ENCODE results near the gene NME5.
A peak's percentile ranks its signal among the peaks of the same experiment; 100 is the strongest.

Gene NME5

DNA sequence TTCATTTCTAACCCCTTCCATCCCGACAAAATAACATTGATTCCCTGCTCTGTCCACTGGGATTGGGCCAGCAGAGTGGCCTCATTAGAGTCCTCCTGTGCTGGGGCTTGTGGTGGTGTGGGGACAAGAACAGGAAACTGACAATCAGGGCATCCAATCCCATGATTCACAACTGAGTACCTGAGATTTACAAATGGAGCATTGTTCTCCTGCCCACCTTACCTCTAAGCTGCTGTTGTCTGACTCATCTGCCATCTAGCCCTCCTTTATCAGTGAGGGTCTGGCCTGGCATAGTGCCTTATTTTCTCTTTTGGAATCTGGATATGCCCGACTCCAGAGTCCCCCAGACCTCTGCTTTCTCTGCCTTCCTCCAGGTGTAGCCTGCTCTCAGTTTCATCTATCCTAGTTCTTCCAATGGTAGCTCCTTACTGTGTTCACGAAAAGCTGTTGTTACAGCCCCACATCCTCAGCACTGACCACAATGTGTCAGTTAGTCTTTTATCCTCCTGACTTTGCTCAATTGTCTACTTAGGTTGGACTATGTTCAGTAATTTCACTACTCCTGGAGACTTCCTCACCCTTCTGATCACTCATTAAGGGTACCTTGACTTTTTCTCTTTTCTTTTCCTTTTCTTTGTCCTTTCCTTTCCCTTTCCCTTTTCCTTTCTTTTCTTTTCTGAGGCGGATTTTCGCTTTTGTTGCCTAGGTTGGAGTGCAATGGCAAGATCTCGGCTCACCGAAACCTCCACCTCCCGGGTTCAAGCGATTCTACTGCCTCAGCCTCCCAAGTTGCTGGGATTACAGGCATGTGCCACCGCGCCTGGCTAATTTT is 42.0 kb downstream of the NME5 start:
- Mint-ChIP-seq H3K9me3 (peaks cover 2% of the 10 kb centered on the region), H3K27me3 (ENCODE audit: low read depth) (peaks cover 11% of the 10 kb centered on the region), H3K4me1 (peaks cover 19% of the 10 kb centered on the region), H3K36me3 (ENCODE audit: low read depth) (no peaks in the 10 kb centered on the region), H3K4me3 (no peak overlapping the region), H3K27ac (no peak overlapping the region)
- TF ChIP-seq, protein P1, sequence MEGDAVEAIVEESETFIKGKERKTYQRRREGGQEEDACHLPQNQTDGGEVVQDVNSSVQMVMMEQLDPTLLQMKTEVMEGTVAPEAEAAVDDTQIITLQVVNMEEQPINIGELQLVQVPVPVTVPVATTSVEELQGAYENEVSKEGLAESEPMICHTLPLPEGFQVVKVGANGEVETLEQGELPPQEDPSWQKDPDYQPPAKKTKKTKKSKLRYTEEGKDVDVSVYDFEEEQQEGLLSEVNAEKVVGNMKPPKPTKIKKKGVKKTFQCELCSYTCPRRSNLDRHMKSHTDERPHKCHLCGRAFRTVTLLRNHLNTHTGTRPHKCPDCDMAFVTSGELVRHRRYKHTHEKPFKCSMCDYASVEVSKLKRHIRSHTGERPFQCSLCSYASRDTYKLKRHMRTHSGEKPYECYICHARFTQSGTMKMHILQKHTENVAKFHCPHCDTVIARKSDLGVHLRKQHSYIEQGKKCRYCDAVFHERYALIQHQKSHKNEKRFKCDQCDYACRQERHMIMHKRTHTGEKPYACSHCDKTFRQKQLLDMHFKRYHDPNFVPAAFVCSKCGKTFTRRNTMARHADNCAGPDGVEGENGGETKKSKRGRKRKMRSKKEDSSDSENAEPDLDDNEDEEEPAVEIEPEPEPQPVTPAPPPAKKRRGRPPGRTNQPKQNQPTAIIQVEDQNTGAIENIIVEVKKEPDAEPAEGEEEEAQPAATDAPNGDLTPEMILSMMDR (IDR thresholded peaks at IDR 0.05; ENCODE audit: unreplicated experiment in 3 of 3): no peak

DNA sequence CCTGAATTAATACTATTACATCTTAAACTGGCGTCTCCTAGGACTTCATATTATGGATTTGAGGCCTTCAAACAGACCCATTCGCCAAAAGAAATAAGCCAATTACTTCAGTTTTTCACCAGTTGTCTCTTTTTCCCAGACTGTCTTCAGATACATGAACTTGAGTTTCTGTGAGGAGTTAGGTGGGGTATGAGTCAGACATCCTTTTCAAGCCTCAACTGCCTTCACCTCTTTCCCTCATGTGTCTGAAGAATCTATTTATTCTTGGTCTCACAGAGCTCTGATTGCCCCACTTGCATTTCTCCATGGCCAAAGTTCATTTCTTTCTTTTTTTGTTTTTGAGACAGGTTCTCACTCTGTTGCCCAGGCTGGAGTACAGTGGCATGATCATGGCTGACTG is 42.9 kb downstream of the NME5 start:
- H3K4me1 Mint-ChIP-seq: peaks cover 19% of the 10 kb centered on the region
- H3K9me3 Mint-ChIP-seq: peaks cover 2% of the 10 kb centered on the region
- H3K4me3 Mint-ChIP-seq: no peak overlapping the region
- H3K27ac Mint-ChIP-seq: no peak overlapping the region
- peaks cover 6% of the 10 kb centered on the region for H3K27me3 Mint-ChIP-seq (ENCODE audit: low read depth)
- H3K36me3 Mint-ChIP-seq (ENCODE audit: low read depth): no peaks in the 10 kb centered on the region
- TF ChIP-seq, protein P1 (IDR thresholded peaks at IDR 0.05; ENCODE audit: unreplicated experiment in 3 of 3): no peak

DNA sequence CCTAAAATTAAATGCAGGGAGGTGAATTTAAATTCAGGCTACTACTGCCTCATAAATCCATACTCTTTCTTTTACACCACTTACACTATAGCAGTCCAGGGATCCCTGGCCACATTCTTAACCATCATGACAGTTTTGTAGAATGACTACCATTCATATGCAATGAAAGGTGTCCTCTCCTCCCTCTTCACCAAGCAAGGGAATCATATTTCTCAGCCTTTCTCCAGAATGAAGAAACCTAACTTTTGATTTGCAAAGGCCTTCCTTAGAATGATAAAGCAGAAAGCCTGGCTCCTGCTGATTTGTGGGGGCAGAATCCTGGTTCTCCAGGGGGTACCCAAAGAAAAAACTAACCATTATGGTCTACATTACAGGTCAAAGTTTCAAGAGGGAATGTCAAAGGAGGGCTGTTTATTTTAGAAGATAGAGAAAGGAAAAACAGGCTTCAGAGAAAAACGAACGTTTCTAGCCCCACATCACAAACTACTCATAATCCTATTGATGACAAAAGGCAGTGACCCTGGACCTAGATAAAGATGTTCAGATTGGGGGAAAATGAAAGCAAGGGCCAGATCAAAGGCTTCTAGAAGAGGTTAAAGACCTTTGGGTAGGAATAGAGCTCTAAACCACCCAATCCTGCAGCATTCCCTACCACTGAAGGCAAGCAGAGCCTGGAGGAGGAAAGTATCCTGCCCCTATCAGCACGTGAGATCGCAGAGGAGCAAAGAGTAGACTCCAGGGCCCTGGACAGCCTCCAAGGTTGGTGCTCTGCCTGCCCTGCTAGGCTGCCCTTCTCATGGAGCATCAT is 43.9 kb downstream of the NME5 start:
- no peak overlapping the region for H3K4me3 Mint-ChIP-seq

DNA sequence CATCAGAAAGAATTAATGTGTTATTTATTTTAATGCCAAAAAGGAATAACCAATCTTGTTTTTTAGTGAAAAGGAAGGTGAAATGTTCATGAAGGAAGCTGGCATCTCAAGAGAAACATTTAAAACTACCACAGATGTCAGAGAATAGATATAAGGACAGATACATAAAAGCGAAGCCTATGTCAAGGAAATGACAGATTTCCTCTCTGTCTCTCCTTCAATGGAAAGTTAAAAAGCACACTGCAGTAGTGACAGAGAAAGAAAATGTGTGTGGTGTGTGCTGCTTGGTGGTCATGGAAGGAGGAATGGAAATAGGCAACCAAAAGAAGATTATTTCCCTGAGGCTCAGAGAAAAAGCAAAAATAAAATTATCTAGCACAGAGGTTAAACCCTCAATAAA is 46.2 kb downstream of the NME5 start:
- no peaks in the 10 kb centered on the region for H3K9me3 Mint-ChIP-seq
- H3K4me1 Mint-ChIP-seq: peaks cover 19% of the 10 kb centered on the region
- no peaks in the 10 kb centered on the region for H3K36me3 Mint-ChIP-seq (ENCODE audit: low read depth)
- peaks cover 3% of the 10 kb centered on the region for H3K27me3 Mint-ChIP-seq (ENCODE audit: low read depth)
- TF ChIP-seq, protein P1 (IDR thresholded peaks at IDR 0.05; ENCODE audit: unreplicated experiment in 3 of 3): no peak
- peak overlapping the region in 1 of 3 experiments; percentile 13 for H3K27ac Mint-ChIP-seq
- no peak overlapping the region for H3K4me3 Mint-ChIP-seq

More for the DNA sequence above, 43.9 kb downstream of the NME5 start:
- Mint-ChIP-seq H3K4me1 (peaks cover 19% of the 10 kb centered on the region), H3K36me3 (ENCODE audit: low read depth) (no peaks in the 10 kb centered on the region), H3K9me3 (peaks cover 2% of the 10 kb centered on the region), H3K27ac (no peak overlapping the region), H3K27me3 (ENCODE audit: low read depth) (peaks cover 3% of the 10 kb centered on the region)
- TF ChIP-seq, protein P1 (IDR thresholded peaks at IDR 0.05; ENCODE audit: unreplicated experiment in 3 of 3): no peak

DNA sequence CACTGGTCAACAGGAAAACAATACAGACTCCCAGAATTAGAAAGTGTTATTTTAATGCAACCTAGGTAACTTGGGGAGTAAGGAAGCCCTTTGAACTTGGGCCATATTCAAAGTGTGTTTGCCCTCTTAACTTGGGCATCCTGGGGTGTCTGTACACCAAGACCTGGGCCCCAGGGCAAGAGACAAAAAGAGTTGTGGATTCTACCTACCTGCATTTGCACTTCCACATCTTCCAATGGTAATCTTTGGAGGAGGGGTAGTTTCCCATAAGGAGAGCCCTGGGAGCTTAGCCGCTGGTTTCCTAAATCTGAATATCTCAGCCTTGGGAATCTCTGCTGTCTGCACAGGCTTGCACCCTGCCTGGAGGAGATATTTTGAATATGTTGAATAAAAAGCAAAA is 46.9 kb downstream of the NME5 start:
- H3K4me3 Mint-ChIP-seq: no peak overlapping the region
- TF ChIP-seq, protein P1 (IDR thresholded peaks at IDR 0.05; ENCODE audit: unreplicated experiment in 3 of 3): no peak
- no peaks in the 10 kb centered on the region for H3K36me3 Mint-ChIP-seq (ENCODE audit: low read depth)
- no peak overlapping the region for H3K27ac Mint-ChIP-seq
- H3K27me3 Mint-ChIP-seq (ENCODE audit: low read depth): peaks cover 3% of the 10 kb centered on the region
- H3K9me3 Mint-ChIP-seq: no peaks in the 10 kb centered on the region
- H3K4me1 Mint-ChIP-seq: peaks cover 19% of the 10 kb centered on the region

Measured in nephron (organoid).